SK-N-SH (cell line): ENCODE data around the gene EML3. TPM values are rescaled to one million over a fixed set of nuclear protein-coding genes. Genes with fewer than 3 reads are reported as not detected.

Experiments used
- CTCF ChIA-PET: fragments of 300-600, 350-600 bp; formaldehyde crosslinking; extraction: SDS; loops from one replicate; lab custom pipeline; 2021; lab: Yijun Ruan, JAX
- POLR2A ChIA-PET: fragments of 350-600 bp; sonication (Branson Sonifier 250); formaldehyde crosslinking; extraction: SDS; loops from one replicate; lab custom pipeline; 2020; ENCODE audit warnings: antibody characterized with exemption, inconsistent platforms; lab: Yijun Ruan, JAX
- DNase-seq: peaks from one replicate; pipeline ENCODE4 v3.0.0; 2012
- H2AFZ ChIP-seq: fragments of 200-600 bp; sonication (generic); 2 replicates; pipeline ENCODE4 v1.8.1; 2016; ENCODE audit warnings: antibody characterized with exemption, mild to moderate bottlenecking, low read depth
- H3F3A ChIP-seq: fragments of 200-600 bp; sonication (generic); replicated peaks from 2 replicates; pipeline ENCODE3; 2016; ENCODE audit warnings: antibody characterized with exemption, mild to moderate bottlenecking; ENCODE audit not compliant: insufficient read depth
- H3K27ac ChIP-seq, 2 experiments: fragments of 200-500 bp in 1 of 2; fragments of 200-600 bp in 1 of 2; sonication (Bioruptor generic) in 1 of 2; sonication (generic), shearing (Covaris generic) in 1 of 2; 2 replicates each; pipeline versions ENCODE4 v1.5.1 to v1.6.1; 2014 to 2016; ENCODE audit warnings: low read depth in 2 of 2, inconsistent platforms in 1 of 2, low read length in 1 of 2, mild to moderate bottlenecking in 1 of 2, mixed read lengths in 1 of 2
- H3K27me3 ChIP-seq: fragments of 200-600 bp; sonication (generic), shearing (Covaris generic); 2 replicates; pipeline ENCODE4 v1.6.1; 2016; ENCODE audit warnings: mixed run types; ENCODE audit not compliant: insufficient read depth
- H3K36me3 ChIP-seq, 2 experiments: fragments of 200-500 bp in 1 of 2; fragments of 200-600 bp in 1 of 2; sonication (Bioruptor generic) in 1 of 2; sonication (generic) in 1 of 2; replicated peaks in 1 of 2; 2 replicates each; pipeline versions ENCODE3 to v1.5.1; 2014 to 2016; ENCODE audit warnings: low read length in 1 of 2, mild to moderate bottlenecking in 1 of 2; ENCODE audit not compliant: insufficient read depth in 2 of 2, control insufficient read depth in 1 of 2
- H3K4me1 ChIP-seq, 2 experiments: fragments of 200-500 bp in 1 of 2; fragments of 200-600 bp in 1 of 2; sonication (Bioruptor generic) in 1 of 2; sonication (generic), shearing (Covaris generic) in 1 of 2; 2 replicates each; pipeline versions ENCODE4 v1.5.1 to v1.6.1; 2014 to 2016; ENCODE audit warnings: low read depth in 1 of 2, low read length in 1 of 2, mixed run types in 1 of 2; ENCODE audit not compliant: insufficient read depth in 2 of 2, control insufficient read depth in 1 of 2
- H3K4me2 ChIP-seq: fragments of 200-600 bp; sonication (generic), shearing (Covaris generic); 2 replicates; pipeline ENCODE4 v1.6.1; 2017; ENCODE audit warnings: mixed run types
- H3K4me3 ChIP-seq, 2 experiments: fragments of 200-500 bp in 1 of 2; fragments of 200-600 bp in 1 of 2; sonication (Bioruptor generic) in 1 of 2; sonication (generic), shearing (Covaris generic) in 1 of 2; 2 replicates each; pipeline versions ENCODE4 v1.5.1 to v1.8.1; 2014 to 2016; ENCODE audit warnings: low read depth in 2 of 2, inconsistent platforms in 1 of 2, low read length in 1 of 2, mild to moderate bottlenecking in 1 of 2, mixed read lengths in 1 of 2, moderate library complexity in 1 of 2
- H3K79me2 ChIP-seq: fragments of 200-600 bp; sonication (generic); 2 replicates; pipeline ENCODE4 v1.8.1; 2017; ENCODE audit warnings: mild to moderate bottlenecking; ENCODE audit not compliant: insufficient read depth
- H3K9ac ChIP-seq: fragments of 200-600 bp; sonication (generic); 2 replicates; pipeline ENCODE4 v1.6.1; 2017; ENCODE audit warnings: mixed run types
- H3K9me2 ChIP-seq: fragments of 200-600 bp; sonication (generic); 2 replicates; pipeline ENCODE4 v1.6.1; 2017; ENCODE audit warnings: mixed run types
- H3K9me3 ChIP-seq: fragments of 200-600 bp; sonication (generic); 2 replicates; pipeline ENCODE4 v1.6.1; 2017; ENCODE audit warnings: mixed run types, mild to moderate bottlenecking, moderate library complexity
- H4K20me1 ChIP-seq: fragments of 200-600 bp; sonication (generic); 2 replicates; pipeline ENCODE4 v1.6.1; 2017; ENCODE audit warnings: mild to moderate bottlenecking, mixed run types; ENCODE audit not compliant: insufficient read depth
- CHD2 ChIP-seq: fragments of 150-350 bp; IDR thresholded peaks from 2 replicates; pipeline ENCODE4 v1.6.1; 2018; ENCODE audit warnings: low read length; ENCODE audit not compliant: partially characterized antibody
- CTCF ChIP-seq: fragments of 200-600 bp; sonication (generic); IDR thresholded peaks from 2 replicates; pipeline ENCODE4 v1.6.1; 2017; ENCODE audit warnings: antibody characterized with exemption, mild to moderate bottlenecking, moderate library complexity
- ELF1 ChIP-seq: IDR thresholded peaks from 2 replicates; pipeline ENCODE4 v1.4.0; 2012
- EP300 ChIP-seq, 2 experiments: IDR thresholded peaks; 2 replicates each; pipeline versions ENCODE4 v1.4.0 to v1.6.1; 2012; ENCODE audit warnings: borderline replicate concordance in 1 of 2, low read depth in 1 of 2, low read length in 1 of 2
- FOSL2 ChIP-seq: IDR thresholded peaks from 2 replicates; pipeline ENCODE4 v1.4.0; 2012; ENCODE audit warnings: low read depth, mild to moderate bottlenecking, moderate library complexity, borderline replicate concordance
- FOXJ3 ChIP-seq: sonication (generic); formaldehyde crosslinking; IDR thresholded peaks from 2 replicates; pipeline ENCODE4 v1.5.1; 2020; ENCODE audit warnings: mild to moderate bottlenecking, missing genetic modification reagents
- GATA2 ChIP-seq: sonication (generic); formaldehyde crosslinking; IDR thresholded peaks from 2 replicates; pipeline ENCODE4 v1.5.0; 2020; ENCODE audit warnings: mild to moderate bottlenecking, missing genetic modification reagents
- MAX ChIP-seq: IDR thresholded peaks from 2 replicates; pipeline ENCODE4 v1.4.0; 2012; ENCODE audit warnings: low read depth
- MXI1 ChIP-seq: IDR thresholded peaks from 2 replicates; pipeline ENCODE4 v1.6.1; 2012; ENCODE audit warnings: mild to moderate bottlenecking, low read depth, low read length, improper control_type of control experiment
- NFIC ChIP-seq: IDR thresholded peaks from 2 replicates; pipeline ENCODE4 v1.4.0; 2012; ENCODE audit warnings: borderline replicate concordance
- RAD21 ChIP-seq: IDR thresholded peaks from 2 replicates; pipeline ENCODE4 v1.6.1; 2012; ENCODE audit warnings: mild to moderate bottlenecking, low read length
- RFX5 ChIP-seq: IDR thresholded peaks from 2 replicates; pipeline ENCODE4 v1.6.1; 2012; ENCODE audit warnings: mild to moderate bottlenecking, improper control_type of control experiment, low read length
- SIN3A ChIP-seq: IDR thresholded peaks from 2 replicates; pipeline ENCODE4 v1.6.1; 2012; ENCODE audit warnings: low read depth, mild to moderate bottlenecking, low read length, moderate library complexity, borderline replicate concordance
- SMC3 ChIP-seq: IDR thresholded peaks from 2 replicates; pipeline ENCODE4 v1.6.1; 2012; ENCODE audit warnings: low read depth, low read length, improper control_type of control experiment
- TCF12 ChIP-seq: IDR thresholded peaks from 2 replicates; pipeline ENCODE4 v1.4.0; 2012
- TEAD4 ChIP-seq: IDR thresholded peaks from 2 replicates; pipeline ENCODE4 v1.4.0; 2012; ENCODE audit warnings: mild to moderate bottlenecking, borderline replicate concordance; ENCODE audit not compliant: insufficient read depth
- USF2 ChIP-seq: fragments of 150-350 bp; IDR thresholded peaks from 2 replicates; pipeline ENCODE4 v1.6.1; 2017; ENCODE audit warnings: antibody characterized with exemption, low read length, low read depth, borderline replicate concordance
- YY1 ChIP-seq: IDR thresholded peaks from 2 replicates; pipeline ENCODE4 v1.4.0; 2012; ENCODE audit warnings: low read depth, mild to moderate bottlenecking
- WGBS: methylation state at CpG from one replicate; pipeline ENCODE4 v1.1.6; 2017; ENCODE audit warnings: low lambda C conversion rate; 5-methylcytosine and 5-hydroxymethylcytosine counted together
- polyA plus RNA-seq, 3 experiments: library from polyadenylated mRNA; depleted of rRNA; stranded (reverse); fragments of >200 nt; gene quantifications; 2 replicates each; pipeline ENCODE4 v1.2.3, GENCODE V29; 2012
- TF ChIP-seq, protein P1 (sequence below): IDR thresholded peaks from 2 replicates; pipeline ENCODE4 v1.4.0; 2012; ENCODE audit warnings: low read depth, borderline replicate concordance
- TF ChIP-seq, protein P2 (sequence below): IDR thresholded peaks from 2 replicates; pipeline ENCODE4; 2012
- TF ChIP-seq, protein P3 (sequence below): IDR thresholded peaks from 2 replicates; pipeline ENCODE4 v1.6.1; 2012; ENCODE audit warnings: mild to moderate bottlenecking, low read depth, low read length, moderate library complexity

Gene EML3
- polyA plus RNA-seq, 1 of the 3 experiments (the other 2 are of a cell fraction) = 43.0 TPM

GRCh38 chr11:62591448-62592145 lies 21.0 kb downstream of the EML3 start, which contains the start of gene TUT1:
TSS of gene TUT1 (minus strand) at chr11:62591523. CDS start at chr11:62591485, 38 bp downstream.
- DNase-seq = peak; percentile 83
- Histone ChIP-seq H3K79me2 (peaks cover 33% of the 10 kb centered on the region), H3K4me3 (peak within 1 kb of the TSS; percentile 77 to 78), H3K4me1 (peaks cover 13 to 17% of the 10 kb centered on the region in 2 experiments; a peak in 3 of 4 replicates), H3K9me3 (no peaks in the 10 kb centered on the region), H4K20me1 (no peaks in the 10 kb centered on the region), H3F3A (peaks cover 41% of the 10 kb centered on the region), H3K9ac (peak within 1 kb of the TSS; percentile 82), H3K27me3 (no peaks in the 10 kb centered on the region), H3K4me2 (peak within 1 kb of the TSS; percentile 88), H3K36me3 (peaks cover 35 to 43% of the 10 kb centered on the region in 2 experiments), H2AFZ (peak within 1 kb of the TSS; percentile 61), H3K9me2 (no peaks in the 10 kb centered on the region), H3K27ac (peak within 1 kb of the TSS; percentile 86 to 94)
- WGBS = 1% methylated on average over 38 of the region's 58 CpGs
- ChIA-PET CTCF (interaction anchor here (0.6 to 6.2 kb wide), 20 partner anchors 10 to 212 kb away, joined by 3 to 69 read pairs (median 4); partner anchors contain the start of genes B3GAT3, C11orf98, CSKMT and EML3), POLR2A (interaction anchor here (0.5 to 2.8 kb wide), 41 partner anchors 9 to 254 kb away, joined by 3 to 59 read pairs (median 5); partner anchors contain the start of genes AHNAK, ASRGL1, B3GAT3 and C11orf98)
- TF ChIP-seq SMC3 (no peak), RAD21 (no peak), GATA2 (CRISPR knock-in tag) (peak; percentile 90), TEAD4 (0 out of 2 replicates have a peak, but pooled peaks have one; percentile 3), YY1 (peak; percentile 72; the same call in 1 of the 2 replicates), FOSL2 (no peak), FOXJ3 (no peak), RFX5 (peak; percentile 88), ELF1 (peak; percentile 86), USF2 (no peak), CHD2 (peak; percentile 86), EP300 (IDR thresholded peaks at IDR 0.05; ENCODE audit: borderline replicate concordance in 1 of 2, low read depth in 1 of 2, low read length in 1 of 2) (0 out of 4 replicates have a peak, but pooled peaks of 1 of the 2 experiments have one; percentile 22), MAX (peak; percentile 95), TCF12 (peak; percentile 56), NFIC (peak; percentile 11; the same call in 1 of the 2 replicates), CTCF (no peak; the same call in 1 of the 2 replicates), MXI1 (peak; percentile 61; the same call in 1 of the 2 replicates), SIN3A (peak; percentile 74; the same call in 1 of the 2 replicates)
- TF ChIP-seq, protein P1, sequence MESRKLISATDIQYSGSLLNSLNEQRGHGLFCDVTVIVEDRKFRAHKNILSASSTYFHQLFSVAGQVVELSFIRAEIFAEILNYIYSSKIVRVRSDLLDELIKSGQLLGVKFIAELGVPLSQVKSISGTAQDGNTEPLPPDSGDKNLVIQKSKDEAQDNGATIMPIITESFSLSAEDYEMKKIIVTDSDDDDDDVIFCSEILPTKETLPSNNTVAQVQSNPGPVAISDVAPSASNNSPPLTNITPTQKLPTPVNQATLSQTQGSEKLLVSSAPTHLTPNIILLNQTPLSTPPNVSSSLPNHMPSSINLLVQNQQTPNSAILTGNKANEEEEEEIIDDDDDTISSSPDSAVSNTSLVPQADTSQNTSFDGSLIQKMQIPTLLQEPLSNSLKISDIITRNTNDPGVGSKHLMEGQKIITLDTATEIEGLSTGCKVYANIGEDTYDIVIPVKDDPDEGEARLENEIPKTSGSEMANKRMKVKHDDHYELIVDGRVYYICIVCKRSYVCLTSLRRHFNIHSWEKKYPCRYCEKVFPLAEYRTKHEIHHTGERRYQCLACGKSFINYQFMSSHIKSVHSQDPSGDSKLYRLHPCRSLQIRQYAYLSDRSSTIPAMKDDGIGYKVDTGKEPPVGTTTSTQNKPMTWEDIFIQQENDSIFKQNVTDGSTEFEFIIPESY = 0 out of 2 replicates have a peak, but pooled peaks have one; percentile 50
- TF ChIP-seq, protein P2, sequence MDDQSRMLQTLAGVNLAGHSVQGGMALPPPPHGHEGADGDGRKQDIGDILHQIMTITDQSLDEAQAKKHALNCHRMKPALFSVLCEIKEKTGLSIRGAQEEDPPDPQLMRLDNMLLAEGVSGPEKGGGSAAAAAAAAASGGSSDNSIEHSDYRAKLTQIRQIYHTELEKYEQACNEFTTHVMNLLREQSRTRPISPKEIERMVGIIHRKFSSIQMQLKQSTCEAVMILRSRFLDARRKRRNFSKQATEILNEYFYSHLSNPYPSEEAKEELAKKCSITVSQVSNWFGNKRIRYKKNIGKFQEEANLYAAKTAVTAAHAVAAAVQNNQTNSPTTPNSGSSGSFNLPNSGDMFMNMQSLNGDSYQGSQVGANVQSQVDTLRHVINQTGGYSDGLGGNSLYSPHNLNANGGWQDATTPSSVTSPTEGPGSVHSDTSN = peak; percentile 47
- TF ChIP-seq, protein P3, sequence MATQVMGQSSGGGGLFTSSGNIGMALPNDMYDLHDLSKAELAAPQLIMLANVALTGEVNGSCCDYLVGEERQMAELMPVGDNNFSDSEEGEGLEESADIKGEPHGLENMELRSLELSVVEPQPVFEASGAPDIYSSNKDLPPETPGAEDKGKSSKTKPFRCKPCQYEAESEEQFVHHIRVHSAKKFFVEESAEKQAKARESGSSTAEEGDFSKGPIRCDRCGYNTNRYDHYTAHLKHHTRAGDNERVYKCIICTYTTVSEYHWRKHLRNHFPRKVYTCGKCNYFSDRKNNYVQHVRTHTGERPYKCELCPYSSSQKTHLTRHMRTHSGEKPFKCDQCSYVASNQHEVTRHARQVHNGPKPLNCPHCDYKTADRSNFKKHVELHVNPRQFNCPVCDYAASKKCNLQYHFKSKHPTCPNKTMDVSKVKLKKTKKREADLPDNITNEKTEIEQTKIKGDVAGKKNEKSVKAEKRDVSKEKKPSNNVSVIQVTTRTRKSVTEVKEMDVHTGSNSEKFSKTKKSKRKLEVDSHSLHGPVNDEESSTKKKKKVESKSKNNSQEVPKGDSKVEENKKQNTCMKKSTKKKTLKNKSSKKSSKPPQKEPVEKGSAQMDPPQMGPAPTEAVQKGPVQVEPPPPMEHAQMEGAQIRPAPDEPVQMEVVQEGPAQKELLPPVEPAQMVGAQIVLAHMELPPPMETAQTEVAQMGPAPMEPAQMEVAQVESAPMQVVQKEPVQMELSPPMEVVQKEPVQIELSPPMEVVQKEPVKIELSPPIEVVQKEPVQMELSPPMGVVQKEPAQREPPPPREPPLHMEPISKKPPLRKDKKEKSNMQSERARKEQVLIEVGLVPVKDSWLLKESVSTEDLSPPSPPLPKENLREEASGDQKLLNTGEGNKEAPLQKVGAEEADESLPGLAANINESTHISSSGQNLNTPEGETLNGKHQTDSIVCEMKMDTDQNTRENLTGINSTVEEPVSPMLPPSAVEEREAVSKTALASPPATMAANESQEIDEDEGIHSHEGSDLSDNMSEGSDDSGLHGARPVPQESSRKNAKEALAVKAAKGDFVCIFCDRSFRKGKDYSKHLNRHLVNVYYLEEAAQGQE = peak; percentile 90
